Esophagus squamous epithelium (tissue), 4 donors: ENCODE measurements around the gene CBFA2T2.

Experiments
- CTCF ChIP-seq, 6 experiments: fragments of 450-650 bp in 4 of 6; fragments of 200-600 bp in 2 of 6; sonication (generic) in 2 of 6; IDR thresholded peaks; one replicate each; pipeline ENCODE4 v1.5.1; 2016 to 2019; ENCODE audit warnings: antibody characterized with exemption in 6 of 6, mild to moderate bottlenecking in 4 of 6, moderate library complexity in 4 of 6
- POLR2A ChIP-seq, 4 donors: fragments of 450-650 bp; IDR thresholded peaks; one replicate each; pipeline ENCODE4 v1.6.1; 2017; ENCODE audit warnings: antibody characterized with exemption in 4 of 4, mild to moderate bottlenecking in 4 of 4, moderate library complexity in 3 of 4

DNA sequence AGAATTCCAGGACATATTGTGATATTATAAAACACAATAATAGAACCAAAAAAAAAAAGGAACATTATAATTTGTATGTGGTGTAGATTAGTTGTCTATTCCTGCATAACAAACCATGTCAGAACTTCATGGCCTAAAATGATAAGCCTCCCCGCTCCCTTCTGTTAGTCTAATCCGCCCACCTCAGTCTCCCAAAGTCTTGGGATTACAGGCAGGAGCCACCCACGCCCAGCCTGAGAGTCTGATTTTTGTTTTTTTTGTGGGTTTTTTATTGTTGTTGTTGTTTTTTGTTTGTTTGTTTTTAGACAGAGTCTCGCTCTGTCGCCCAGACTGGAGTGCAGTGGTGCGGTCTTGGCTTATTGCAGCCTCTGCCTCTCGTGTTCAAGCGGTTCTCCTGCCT lies 111.1 kb downstream of the CBFA2T2 start:
- TF ChIP-seq CTCF (IDR thresholded peaks at IDR 0.05): no peak
- TF ChIP-seq POLR2A (IDR thresholded peaks at IDR 0.05): no peak
